HepG2 (cell line): Measurements from ENCODE around the gene UBXN1. TPM values are rescaled to one million over a fixed set of nuclear protein-coding genes. Genes with fewer than 3 reads are reported as not detected.

Experiments used
- ARID4A ChIP-seq: sonication (generic); formaldehyde crosslinking; IDR thresholded peaks from 2 replicates; pipeline ENCODE4 v1.5.0; 2020; ENCODE audit warnings: mild to moderate bottlenecking, missing genetic modification reagents, borderline replicate concordance
- GATA4 ChIP-seq: sonication (generic); IDR thresholded peaks from 2 replicates; pipeline ENCODE4 v1.6.1; 2016; ENCODE audit warnings: antibody characterized with exemption, low read depth, borderline replicate concordance
- HMG20B ChIP-seq: conservative IDR thresholded peaks from 2 replicates; pipeline ENCODE4 v1.6.1; 2016; ENCODE audit warnings: missing genetic modification reagents, missing compliant biosample characterization
- HMGXB3 ChIP-seq: sonication (generic); formaldehyde crosslinking; IDR thresholded peaks from 2 replicates; pipeline ENCODE4 v1.4.0; 2020; ENCODE audit warnings: missing genetic modification reagents, borderline replicate concordance
- HNF1B ChIP-seq: sonication (generic); formaldehyde crosslinking; IDR thresholded peaks from 2 replicates; pipeline ENCODE4 v1.5.1; 2020; ENCODE audit warnings: mild to moderate bottlenecking, moderate library complexity, missing genetic modification reagents
- KDM1A ChIP-seq: IDR thresholded peaks from 2 replicates; pipeline ENCODE4 v1.6.1; 2016; ENCODE audit warnings: missing compliant biosample characterization
- NR0B2 ChIP-seq: sonication (generic); formaldehyde crosslinking; IDR thresholded peaks from 2 replicates; pipeline ENCODE4 v1.4.0; 2020; ENCODE audit warnings: mild to moderate bottlenecking, missing genetic modification reagents
- PBX3 ChIP-seq: sonication (generic); formaldehyde crosslinking; IDR thresholded peaks from 2 replicates; pipeline ENCODE4 v1.8.1; 2023; ENCODE audit warnings: missing genetic modification reagents, inconsistent platforms, borderline replicate concordance
- SMARCE1 ChIP-seq: fragments of 450-650 bp; IDR thresholded peaks from 2 replicates; pipeline ENCODE4 v1.6.1; 2017; ENCODE audit warnings: borderline replicate concordance
- SNAI1 ChIP-seq: sonication (generic); formaldehyde crosslinking; IDR thresholded peaks from 2 replicates; pipeline ENCODE4 v1.5.0; 2020; ENCODE audit warnings: mild to moderate bottlenecking, missing genetic modification reagents, borderline replicate concordance
- TBP ChIP-seq: sonication (generic); formaldehyde crosslinking; IDR thresholded peaks from 2 replicates; pipeline ENCODE4 v1.5.0; 2020; ENCODE audit warnings: missing genetic modification reagents
- TRAFD1 ChIP-seq: sonication (generic); formaldehyde crosslinking; IDR thresholded peaks from 2 replicates; pipeline ENCODE4 v1.5.1; 2020; ENCODE audit warnings: missing genetic modification reagents, mild to moderate bottlenecking, borderline replicate concordance
- ZNF160 ChIP-seq: sonication (generic); formaldehyde crosslinking; IDR thresholded peaks from 2 replicates; pipeline ENCODE4 v1.8.0; 2022; ENCODE audit warnings: mild to moderate bottlenecking, inconsistent platforms, missing genetic modification reagents
- polyA plus RNA-seq, 8 experiments: library from polyadenylated mRNA; depleted of rRNA in 3 of 8; stranded (reverse) in 7 of 8; unstranded in 1 of 8; fragments of >200 nt; fragmentation: Illumina TruSeq in 4 of 8; extraction: Trizol in 4 of 8; gene quantifications; 2 replicates each; pipeline versions ENCODE4 v1.2.1 to v1.2.3, GENCODE V29; 2011 to 2016; ENCODE audit warnings: low read depth in 4 of 8, missing spikeins in 1 of 8, mixed read lengths in 1 of 8; ENCODE audit not compliant: insufficient read depth in 1 of 8
- total RNA-seq, 5 experiments: library from RNA; depleted of rRNA; stranded (reverse); fragments of >200 nt; fragmentation: Illumina TruSeq; extraction: Trizol; gene quantifications; 2 replicates each; pipeline ENCODE4 v1.2.3, GENCODE V29; 2016; ENCODE audit warnings: low read depth in 1 of 5

The UBXN1 gene
- total and polyA plus RNA-seq, 2 of the 13 experiments (the other 11 are each of a cell fraction or from before 2014, with no cell fraction given) = 47.5 to 52.4 TPM

- peak; percentile 85; the same call in 1 of the 2 replicates for TF ChIP-seq ARID4A (CRISPR knock-in tag)
- TF ChIP-seq TBP = no peak
- no peak for TF ChIP-seq HNF1B (CRISPR knock-in tag)
- TF ChIP-seq GATA4 = 0 out of 2 replicates have a peak, but pooled peaks have one; percentile 30
- TF ChIP-seq SMARCE1 = no peak
- peak; percentile 41; the same call in 1 of the 2 replicates for TF ChIP-seq HMGXB3
- TF ChIP-seq TRAFD1 = no peak
- no peak for TF ChIP-seq KDM1A (CRISPR knock-in tag)
- no peak for TF ChIP-seq ZNF160 (CRISPR knock-in tag)
- no peak for TF ChIP-seq NR0B2 (CRISPR knock-in tag)
- TF ChIP-seq HMG20B (CRISPR knock-in tag) = 0 out of 2 replicates have a peak, but pooled peaks have one; percentile 17
- no peak for TF ChIP-seq PBX3 (CRISPR knock-in tag)
- TF ChIP-seq SNAI1 = no peak
Measured at GRCh38 chr11:62728171-62728988, 49.5 kb upstream of the UBXN1 start, which contains the start of gene TTC9C (continued).
